ENCODE results near the gene FAIM.
A peak's percentile ranks its signal among the peaks of the same experiment; 100 is the strongest.
"Not testable (repeated sequence)": the region's sequence is repeated elsewhere in the genome, so short reads cannot be mapped to it uniquely, and the experiment has no call there.

Gene FAIM, protein sequence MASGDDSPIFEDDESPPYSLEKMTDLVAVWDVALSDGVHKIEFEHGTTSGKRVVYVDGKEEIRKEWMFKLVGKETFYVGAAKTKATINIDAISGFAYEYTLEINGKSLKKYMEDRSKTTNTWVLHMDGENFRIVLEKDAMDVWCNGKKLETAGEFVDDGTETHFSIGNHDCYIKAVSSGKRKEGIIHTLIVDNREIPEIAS

DNA sequence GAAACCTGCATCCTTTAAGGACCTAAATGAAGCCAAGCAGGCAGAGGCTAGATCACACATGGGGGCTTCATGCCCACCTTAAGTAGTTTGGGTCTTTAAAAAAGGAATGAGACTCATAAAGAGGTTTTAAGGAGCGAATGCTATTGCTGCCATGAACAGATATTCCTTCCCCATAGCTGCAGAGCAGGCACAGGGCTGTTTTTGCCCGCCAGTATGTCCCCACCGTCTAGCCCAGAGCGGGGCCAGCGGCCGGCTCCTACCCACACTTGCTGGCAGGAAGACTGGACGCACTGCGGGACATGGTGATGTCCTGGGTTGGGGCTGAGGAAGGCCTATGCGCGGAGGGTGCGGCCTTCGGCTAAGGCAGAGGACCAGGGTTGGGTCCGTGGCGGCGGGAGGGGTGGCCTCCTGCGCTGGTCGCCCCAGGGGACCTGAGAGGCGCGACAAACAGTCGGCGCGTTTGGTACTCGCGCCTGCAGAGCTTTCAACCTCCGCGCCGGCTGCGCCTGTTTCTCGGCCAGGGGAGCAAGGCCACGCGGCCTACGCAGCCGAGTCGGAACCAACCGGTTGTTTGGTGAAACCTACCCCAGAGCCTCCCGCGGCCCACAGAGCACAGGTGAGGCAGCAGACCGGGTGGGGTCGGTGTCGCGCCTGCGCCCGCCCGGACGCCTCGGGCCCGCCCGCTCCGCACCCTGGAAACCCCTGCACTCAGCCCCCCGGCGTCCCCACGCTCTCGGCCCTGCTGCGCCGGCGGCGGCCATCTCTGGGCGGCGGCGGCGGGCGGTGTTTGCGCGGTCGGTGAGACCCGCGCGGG, at the start of gene FAIM:
Gene FAIM (plus strand): TSS at position 450 of the 814 bp plus-strand sequence. CDS start 10,956 bp downstream, outside the sequence.
- peak; percentile 53 for DNase-seq (ENCODE audit: low spot score)

DNA sequence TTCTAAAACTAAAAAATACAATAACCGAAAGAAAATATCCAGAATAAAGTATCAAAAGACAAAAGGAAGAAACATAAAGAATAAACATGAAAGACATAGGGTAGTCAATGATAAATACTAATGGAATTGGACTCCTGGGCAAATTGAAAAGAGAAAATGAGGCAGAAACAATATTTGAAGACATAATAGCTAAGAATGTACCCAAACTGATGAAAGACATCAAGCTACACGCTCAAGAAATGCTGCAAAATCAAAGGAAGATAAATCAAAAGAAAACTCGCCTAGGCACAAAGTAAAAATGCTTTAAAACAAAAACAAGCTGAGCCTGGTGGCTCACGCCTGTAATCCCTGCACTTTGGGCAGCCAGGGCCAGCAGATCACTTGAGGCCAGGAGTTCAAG, 49.4 kb upstream of the FAIM start:
- no peak for DNase-seq (ENCODE audit: low spot score)

DNA sequence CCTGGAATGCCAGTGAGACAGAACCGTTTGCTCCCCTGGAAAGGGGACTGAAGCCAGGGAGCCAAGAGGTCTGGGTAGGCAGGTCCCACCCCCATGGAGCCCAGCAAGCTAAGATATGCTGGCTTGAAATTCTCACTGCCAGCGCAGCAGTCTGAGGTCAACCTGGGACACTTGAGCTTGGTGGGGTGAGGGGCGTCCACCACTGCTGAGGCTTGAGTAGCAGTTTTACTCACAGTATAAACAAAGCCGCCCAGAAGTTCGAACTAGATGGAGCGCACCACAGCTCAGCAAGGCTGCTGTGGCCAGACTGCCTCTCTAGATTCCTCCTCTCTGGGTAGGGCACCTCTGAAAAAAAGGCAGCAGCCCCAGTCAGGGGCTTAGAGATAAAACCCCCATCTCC, 48.1 kb upstream of the FAIM start:
- DNase-seq (ENCODE audit: low spot score): no peak

DNA sequence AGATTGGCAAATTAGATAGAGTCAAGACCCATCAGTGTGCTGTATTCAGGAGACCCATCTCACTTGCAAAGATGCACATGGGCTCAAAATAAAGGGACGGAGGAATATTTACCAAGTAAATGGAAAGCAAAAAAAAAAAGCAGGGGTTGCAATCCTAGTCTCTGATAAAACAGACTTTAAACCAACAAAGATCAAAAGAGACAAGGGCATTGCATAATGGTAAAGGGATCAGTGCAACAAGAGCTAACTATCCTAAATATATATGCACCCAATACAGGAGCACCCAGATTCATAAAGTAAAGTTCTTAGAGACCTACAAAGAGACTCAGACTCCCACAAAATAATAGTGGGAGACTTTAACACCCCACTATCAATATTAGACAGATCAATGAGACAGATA, 45.7 kb upstream of the FAIM start:
- DNase-seq (ENCODE audit: low spot score): not testable (repeated sequence)

DNA sequence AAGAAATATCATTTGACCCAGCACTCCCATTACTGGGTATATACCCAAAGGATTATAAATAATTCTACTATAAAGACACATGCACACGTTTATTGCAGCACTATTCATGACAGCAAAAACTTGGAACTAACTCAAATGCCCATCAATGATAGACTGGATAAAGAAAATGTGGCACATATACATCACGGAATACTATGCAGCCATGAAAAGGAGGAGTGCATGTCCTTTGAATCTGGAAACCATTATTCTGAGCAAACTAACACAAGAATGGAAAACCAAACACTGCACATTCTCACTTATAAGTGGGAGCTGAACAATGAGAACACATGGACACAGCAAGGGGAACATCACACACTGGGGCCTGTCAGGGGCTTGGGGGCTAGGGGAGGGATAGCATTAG, 42.3 kb upstream of the FAIM start:
- not testable (repeated sequence) for DNase-seq (ENCODE audit: low spot score)

DNA sequence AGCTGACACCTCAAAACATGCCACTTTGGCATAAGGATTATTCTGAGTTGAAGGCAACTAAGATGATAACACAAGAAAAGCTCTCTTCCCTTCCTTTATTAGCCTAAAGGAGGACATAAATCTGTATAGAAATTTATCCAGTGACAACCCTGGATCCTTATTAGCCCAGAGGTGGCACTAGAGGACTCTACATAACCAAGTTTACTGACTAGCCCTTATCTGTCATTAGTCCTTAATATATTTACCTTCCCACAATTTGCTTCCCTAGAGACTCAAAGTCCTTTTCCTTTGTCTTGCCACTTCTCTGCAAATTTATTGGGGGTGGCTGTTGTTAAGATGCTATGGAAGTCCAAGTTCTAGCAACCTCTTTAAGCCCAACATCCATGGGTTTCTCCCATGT, 41.2 kb upstream of the FAIM start:
- no peak for DNase-seq (ENCODE audit: low spot score)

DNA sequence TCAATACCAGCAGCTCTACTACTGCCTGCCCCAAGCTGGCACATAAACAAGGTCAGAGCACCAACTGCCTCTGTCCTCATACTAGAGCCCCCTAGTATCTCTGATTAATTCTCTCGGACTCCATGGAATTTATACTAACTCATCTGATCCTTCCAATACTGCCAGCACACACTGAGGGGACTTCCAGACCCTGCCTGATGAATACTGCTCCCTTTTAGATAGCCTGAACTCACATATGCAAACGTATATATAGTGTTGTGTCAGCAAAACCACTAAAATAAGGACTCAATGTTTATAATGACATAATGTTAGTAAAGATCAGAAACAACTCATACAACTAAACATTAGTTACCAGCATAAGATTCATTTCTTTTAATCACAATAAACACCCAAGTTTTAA, 39.5 kb upstream of the FAIM start:
- DNase-seq (ENCODE audit: low spot score): no peak

DNA sequence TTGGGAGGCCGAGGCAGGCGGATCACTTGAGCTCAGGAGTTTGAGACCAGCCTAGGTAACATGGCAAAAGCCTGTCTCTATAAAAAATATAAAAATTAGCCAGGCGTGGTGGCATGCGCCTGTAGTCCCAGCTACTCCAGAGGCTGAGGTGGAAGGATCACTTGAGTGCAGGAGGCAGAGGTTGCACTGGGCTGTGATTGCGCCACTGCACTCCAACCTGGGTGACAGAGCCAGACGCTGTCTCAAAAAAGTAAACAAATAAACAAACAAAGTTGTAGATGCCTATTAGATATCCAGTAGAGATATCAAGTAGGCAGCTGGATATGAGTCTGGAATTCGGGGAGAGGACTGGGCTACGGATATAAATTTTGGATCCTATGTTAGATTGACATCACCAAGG, 38.9 kb upstream of the FAIM start:
- DNase-seq (ENCODE audit: low spot score): not testable (repeated sequence)

DNA sequence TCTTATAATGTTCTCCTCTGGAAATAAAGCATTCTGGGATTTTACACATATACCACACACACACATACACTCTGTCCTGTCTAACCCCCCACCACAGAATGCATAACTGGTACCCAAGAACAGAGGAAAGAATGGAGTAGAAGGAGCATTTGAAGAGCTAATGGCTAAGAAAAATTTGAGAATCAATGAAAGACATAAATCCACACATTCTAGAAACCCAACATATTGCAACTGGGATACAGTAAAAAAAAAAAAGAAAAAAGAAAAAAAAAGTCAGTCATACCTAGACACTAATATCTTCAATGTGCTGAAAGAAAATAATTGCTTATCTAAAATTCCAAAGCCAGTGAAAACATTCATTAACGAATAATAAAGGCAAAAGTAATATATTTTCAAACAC, 35.4 kb upstream of the FAIM start:
- no peak for DNase-seq (ENCODE audit: low spot score)

DNA sequence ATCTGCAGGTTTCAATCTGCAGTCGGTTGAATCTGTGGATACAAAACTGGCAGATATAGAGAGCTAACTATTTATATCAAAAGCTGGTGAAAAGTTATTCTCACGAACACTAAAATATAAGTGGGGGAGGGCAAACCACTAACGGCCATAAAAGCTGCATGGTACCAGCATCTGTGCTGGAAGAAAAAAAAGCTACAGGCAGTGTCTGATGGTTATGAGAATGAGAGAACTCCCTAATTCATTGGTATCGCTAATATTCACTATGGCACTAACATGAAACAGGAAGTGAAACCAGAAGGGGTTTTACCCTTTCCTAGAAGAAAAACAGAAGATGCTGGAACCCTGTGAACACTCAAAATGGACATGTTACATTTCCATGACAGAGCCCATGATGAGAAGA, 30.4 kb upstream of the FAIM start:
- DNase-seq (ENCODE audit: low spot score): no peak

DNA sequence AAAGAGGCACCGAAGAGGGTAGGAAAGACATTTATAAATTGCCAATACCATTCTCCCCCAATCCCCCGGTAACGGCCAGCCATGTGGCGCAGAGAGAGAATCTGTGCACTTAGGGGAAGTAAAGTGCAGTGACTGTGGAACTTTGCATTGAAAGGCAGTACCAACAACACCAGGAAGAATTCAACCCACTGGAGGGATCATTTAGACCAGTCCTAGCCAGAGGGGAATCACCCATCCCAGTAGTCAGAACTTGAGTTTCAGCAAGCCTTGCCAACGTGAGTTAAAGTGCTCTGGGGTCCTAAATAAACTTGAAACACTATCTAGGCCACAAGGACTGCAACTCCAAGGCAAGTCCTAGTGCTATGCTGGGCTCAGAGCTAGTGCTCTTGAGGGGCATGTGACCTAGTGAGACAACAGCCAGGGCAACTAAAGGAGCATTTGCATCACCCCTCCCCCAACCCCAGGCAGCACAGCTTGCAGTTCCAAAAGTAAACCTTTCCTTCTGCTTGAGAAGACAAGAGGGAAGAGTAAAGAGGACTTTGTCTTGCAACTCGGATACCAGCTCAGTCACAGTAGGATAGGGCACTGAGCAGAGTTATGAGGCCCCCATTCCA, 29.5 kb upstream of the FAIM start:
- no peak for DNase-seq (ENCODE audit: low spot score)

DNA sequence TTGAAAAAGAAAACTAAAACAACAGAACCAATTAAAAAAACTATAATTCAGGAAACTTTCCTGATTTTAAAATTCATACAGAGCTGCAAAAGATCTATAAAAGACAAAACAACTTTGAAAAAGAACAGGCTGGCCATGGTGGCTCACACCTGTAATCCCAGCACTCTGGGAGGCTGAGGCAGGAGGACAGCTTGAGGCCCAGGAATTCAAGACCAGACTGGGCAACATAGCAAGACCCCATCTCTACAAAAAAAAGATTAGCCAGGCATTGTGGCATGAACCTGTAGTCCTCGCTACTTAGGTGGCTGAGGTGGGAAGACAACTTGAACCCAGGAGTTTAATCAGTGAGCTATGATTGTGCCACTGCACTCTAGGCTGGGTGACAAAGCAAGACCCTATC, 21.2 kb upstream of the FAIM start:
- no peak for DNase-seq (ENCODE audit: low spot score)

DNA sequence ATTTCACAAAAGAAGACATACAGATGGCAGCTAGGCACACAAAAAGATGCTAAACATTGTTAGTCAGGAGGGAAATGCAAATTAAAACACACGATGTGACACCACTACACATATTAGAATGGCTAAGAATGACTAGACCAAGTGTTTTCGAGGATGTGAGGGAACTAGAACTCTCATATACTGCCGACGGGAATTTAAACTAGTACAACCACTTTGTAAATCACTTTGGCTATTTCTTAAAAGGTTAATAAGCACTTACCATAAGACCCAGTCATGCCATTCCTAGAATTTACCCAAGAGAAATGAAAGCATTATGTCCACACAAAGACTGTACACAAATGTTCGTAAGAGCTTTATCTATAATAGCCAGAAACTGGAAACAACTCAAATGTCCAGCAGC, 20.1 kb upstream of the FAIM start:
- DNase-seq (ENCODE audit: low spot score): no peak

DNA sequence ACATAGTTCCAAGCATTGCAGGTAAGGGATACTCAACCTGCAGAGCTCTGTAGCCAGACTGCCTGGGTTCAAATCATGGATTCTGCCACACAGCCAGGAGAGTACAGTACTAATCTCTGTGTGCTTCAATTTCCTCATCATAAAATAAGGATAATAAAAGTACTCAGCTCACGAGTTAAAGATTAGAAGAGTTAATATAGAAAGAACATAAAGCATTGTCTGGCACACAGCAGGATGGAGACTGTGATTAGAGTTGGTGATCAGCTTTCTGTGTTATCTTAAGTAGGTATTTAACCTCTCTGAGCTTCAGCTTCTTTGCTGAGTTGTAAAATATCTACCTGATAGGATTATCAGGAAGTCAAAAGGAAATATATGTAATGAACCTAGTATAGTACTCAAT, 17.2 kb upstream of the FAIM start:
- no peak for DNase-seq (ENCODE audit: low spot score)

DNA sequence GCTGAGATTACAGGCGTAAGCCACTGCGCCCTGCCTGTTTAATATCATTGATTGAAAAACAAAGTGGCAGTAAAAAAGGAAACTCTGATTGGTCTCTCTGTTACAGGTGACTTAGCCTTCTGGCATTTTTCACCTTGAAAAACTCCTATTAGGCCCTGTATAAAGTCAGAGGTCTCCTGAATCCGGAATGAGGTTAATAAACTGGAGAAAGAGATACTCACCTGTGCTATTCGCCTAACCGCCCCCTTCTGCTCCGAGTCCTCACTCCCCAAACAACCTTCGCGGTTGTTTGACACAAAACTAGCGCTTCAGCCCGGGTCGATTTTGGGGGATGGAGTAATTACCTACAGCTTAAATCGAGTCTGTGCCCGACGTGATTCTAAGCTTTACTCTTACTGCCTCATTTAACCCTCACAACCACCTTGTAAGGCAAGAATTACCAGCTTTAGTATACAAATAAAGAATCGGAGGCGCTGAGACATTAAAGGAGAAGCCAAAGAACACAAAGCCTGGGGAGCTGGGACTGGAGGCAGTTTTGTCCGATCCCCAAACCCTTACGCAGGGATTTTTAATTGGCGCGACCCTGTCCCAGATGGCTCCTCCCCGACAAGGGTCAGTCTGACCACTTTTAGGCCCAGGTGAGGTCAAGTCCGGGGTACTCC, 15.0 kb upstream of the FAIM start:
- DNase-seq (ENCODE audit: low spot score): no peak

DNA sequence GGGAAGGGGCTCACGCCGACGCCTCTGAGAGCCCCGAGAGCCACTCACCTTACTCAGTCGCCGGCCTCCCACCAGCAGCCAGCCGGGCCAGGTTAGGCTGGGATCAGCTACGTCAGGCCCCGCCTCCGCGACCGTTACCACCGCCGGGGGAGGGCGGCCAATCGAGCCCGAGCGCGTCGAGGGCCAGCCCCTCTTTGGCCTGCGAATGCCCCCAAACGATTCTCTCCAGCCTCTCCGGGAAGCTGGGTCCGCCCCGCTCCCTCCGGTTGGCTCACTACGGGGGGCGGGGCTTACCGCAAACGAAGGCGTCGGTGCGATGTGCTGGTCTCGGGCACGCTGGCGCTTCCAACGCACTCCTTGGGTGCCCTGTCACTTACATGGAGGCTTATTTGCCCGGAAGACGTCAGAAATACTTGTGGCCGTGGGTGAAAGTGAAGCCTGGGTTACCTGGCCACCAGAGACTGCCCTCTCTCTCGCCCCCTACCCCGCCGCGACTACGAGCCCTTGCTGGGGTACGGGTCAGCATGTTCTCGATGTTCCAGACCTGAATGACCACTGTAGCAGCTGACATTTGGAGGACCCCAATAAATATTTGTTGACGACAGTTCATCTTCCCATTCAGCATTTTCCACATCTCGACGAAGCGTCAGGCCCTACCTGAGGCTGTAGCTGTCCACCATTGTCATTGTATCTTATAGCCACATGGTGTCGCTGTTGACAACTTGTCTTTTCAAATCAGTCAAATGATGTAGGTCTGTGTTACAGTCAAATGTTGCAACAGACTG, 14.2 kb upstream of the FAIM start, which contains the start of gene CEP70:
Gene CEP70 (minus strand): TSS at position 111 of the 785 bp plus-strand sequence. CDS start 21,333 bp downstream, outside the sequence.
- DNase-seq (ENCODE audit: low spot score): peak; percentile 96

DNA sequence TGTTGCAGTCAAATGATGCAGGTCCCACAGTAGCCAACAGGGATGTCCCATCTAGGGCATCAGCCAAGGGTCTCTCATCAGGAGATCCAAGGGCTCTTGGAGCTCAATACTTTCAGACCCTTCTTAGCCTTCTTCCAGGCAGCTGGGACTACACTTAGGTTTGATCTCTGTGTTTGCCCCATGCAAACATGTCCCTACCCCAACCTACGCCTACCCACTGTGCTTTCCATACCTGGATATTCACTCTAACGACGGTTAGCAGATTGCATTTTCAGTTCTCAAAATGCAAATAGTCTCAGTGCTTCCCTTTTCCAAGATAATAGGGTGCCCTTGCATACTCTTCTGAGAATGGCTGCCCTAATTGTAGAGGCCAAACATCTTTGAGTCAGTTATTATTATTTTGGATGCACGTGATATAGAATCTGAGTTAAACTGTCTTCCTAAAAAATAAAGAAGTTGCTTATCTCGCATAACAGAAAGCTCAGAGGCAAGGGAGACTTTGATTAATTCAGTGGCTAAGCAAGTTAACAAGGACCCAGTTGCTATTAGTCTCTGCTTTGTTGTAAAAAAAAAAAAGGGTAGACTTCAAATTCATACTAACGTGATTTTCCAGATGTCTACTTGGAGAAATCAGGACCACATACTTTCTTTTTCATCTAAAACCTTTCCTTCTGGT, 13.5 kb upstream of the FAIM start:
- no peak for DNase-seq (ENCODE audit: low spot score)

DNA sequence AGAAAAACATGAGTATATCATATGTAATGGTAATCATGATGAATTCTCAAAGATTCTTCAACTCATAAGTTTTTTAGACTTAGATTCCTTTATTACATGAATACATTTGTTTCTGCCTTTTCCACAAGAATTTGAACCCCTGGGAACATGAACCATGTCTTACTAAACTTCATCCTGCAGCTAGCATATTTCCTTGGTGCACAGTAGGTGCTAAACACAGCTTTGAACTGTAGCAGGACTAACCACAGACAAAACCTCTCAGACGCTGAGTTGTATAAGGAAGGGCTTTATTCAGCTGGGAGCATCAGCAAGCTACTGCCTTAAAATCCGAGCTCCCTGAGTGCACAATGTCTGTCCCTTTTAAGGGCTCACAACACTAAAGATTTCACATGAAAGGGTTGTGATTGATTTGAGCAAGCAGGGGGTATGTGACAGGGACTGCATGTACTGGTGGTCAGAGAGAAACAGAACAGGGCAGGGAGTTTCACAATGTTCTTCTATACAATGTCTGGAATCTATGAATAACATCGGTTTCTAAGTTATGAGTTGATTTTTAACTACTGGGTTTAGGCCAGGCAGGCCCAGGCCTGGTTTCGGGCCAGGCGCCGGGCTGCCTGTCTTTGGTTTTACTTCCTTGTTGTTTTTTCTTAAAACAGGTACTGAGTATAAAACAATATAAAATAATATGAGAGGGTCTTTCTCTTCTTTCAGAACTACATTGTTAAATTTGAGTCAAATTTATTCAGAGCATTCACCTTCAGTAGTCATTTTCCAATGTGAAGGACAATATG, 11.2 kb upstream of the FAIM start:
- not testable (repeated sequence) for DNase-seq (ENCODE audit: low spot score)

DNA sequence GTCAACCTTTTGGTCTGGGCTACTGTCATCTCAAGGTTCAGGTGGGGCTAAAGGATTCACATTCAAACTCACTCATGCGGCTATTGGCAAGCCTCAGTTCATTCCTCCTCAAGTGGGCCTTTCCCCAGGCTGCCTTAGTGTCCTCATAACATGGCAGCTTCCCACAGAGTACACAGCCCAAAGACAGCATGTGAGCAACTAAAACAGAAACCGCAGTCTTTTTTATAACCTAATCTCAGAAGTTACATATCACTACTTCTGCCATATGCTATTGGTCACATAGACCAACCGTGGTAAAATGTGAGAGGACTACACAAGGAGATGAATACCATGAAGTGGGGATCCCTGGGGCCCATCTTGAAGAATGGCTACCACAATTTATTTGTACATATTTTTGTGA, 10.0 kb upstream of the FAIM start:
- no peak for DNase-seq (ENCODE audit: low spot score)

DNA sequence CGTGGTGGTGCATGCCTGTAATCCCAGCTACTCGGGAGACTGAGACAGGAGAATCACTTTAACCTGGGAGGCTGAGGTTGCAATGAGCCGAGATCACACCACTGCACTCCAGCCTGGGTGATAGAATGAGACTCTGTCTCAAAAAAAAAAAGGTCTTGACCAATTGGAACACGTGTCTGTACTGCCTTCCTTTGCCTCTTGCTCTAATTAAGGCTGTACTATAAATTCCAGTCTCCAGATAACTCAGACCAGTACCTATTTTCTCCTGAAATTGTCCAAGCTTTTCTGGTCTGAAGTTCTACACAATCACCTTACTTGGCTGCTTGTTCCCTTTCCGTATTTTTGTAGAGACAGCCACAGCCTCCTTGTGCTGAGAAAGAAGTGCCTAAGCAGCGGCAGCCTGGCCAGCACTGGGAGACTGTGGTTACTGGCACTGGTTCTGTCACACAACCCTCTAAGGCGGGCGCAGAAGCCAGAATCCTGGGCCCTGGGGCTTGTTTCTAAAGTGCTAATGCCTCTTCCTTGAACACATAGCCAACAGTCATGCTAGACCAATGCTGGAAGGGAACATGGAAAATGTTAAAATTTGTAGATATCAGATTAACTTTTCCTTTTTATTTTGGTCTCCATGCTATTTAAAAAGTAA, 8.3 kb upstream of the FAIM start:
- no peak for DNase-seq (ENCODE audit: low spot score)

Data from pons (tissue), 1 donor.